Measurements from ENCODE around the gene PLP2.

PLP2 gene

GRCh38 chrX:49187526-49187925 is 15.8 kb downstream of the PLP2 start:
- no peak for DNase-seq

GRCh38 chrX:49188468-49189076 is 16.9 kb downstream of the PLP2 start:
- DNase-seq = no peak

GRCh38 chrX:49189606-49190005 is 17.9 kb downstream of the PLP2 start:
- DNase-seq = no peak

DNA sequence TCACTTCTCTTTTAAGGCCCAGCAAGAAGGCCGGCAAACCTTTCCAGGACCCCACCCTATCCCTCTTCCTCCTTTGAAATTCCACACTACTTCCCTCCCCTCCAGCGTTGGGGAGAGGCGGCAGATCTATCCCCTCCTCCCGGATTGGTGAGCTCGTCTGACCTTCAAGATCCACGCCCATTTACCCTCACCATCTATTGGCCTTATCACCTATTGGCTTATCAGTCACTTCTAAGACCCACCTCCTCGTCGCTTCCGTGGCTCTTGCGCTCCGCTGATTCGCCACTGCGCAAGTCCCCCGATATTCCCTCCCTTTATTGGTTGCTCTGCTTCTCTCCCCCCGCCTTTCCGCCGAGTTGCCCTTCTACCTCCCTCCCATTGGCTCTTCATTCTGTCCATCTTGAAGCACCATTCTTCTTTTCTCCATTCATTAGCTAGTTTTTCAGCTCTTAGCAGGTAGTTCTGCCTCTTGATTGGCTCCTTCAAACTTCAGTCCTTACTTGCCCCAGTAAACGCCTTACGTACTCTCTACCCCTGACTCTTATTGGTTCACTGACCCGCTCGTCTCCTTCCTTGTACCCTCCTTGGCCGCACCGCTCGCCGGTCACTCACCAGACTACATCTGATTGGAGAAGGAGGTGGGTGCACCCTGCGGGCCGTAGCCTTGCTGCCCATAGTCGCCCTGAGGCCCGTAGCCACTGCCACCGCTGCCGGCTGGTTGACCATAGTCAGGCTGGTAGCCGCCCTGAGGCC is 19.3 kb downstream of the PLP2 start:
- peak; percentile 99 for DNase-seq

DNA sequence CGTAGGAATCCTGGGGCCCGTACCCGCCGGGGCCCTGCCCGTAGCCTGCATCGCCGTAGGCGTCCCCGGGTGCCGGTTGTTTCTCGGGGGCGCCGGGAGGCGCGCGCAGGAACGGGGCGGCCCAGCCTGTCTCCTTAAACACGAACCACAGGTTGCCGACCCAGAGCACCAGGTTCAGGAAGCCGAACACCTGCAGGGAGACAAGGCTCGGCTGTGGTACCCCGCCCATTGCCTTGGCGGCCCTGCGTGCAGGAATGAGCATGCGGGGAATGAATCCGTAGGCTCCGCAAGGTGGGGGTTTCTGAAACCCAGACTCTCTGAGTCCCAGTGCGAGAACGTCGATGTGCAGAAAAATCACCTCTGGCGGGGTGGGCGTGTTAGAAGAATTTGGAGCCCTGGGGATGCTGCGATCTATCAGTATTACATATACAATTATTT is 19.9 kb downstream of the PLP2 start:
- peak; percentile 56 for DNase-seq

DNA sequence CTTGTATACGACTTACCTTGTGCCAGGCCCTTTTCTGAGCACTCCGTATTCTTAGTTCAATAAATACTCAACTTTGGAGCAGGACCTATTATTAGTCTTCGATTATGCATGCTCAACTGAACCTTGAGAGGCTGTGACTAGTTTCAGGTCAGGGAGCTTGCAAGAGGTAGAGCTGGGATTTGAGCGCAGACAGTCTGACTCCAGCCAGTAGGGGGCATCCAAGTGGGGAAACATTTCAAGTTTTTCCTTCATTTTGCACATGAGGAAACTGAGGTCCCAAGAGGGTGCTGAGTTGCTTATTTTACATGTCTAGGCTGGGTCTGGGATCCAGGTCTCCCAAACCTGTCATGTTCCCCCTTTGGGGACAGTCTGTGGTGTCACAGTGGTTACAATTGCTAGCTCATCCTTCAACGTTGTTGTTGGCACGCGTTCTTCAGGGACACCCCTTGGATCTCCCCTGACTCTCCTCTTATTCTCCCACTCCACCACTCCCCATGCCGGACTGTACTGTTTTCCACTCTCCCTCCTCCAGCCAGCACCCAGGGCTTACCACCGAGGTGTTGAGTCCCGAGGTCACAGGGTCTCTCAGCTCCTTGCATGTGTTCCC is 21.1 kb downstream of the PLP2 start:
- DNase-seq = peak; percentile 31

DNA sequence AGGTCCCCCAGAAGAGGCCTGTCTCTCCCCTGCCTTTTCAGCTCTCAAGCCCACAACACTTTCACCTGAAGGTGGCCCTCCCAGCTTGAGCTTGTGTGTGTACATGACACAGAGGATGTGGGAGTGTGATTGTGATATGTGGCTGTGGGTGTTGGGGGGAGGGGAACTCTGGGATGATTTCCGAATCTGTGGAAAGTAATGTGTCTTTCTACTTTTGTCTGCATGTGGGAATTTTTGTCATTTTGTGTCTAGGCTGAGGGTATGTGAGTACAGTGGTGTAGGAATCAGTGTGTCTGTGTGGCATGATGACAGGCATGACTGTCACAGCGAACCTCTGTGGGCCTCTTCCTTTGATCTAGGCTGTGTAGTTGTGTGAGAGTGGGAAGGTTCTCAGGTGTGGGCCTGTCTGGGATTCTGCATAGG is 21.9 kb downstream of the PLP2 start:
- DNase-seq = no peak

DNA sequence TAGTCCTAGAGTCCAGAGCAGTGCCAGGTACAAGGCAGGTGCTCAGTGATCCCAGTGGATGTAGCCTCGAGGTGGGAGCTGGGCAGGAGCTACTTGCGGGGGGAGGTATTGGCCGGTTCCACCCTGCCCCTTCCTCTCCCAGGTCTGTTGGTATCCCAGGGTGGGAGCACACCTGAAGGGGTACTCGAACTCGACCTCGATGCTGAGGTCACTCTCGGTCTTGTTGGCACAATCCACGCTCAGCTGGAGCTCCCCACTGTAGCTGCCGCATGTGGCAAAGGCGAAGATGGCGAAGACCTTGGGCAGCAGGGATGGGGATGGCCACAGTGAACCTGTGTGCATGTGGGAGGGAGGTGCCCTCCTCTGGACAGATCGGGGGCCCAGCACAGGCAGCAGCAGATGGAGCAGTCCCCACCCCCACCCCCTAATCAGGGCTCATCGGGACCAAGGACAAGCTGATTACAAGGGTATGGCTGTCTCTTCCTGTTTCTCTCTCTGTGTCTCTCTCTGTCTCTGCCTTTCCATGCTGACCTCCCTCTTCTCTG is 25.9 kb downstream of the PLP2 start:
- no peak for DNase-seq

DNA sequence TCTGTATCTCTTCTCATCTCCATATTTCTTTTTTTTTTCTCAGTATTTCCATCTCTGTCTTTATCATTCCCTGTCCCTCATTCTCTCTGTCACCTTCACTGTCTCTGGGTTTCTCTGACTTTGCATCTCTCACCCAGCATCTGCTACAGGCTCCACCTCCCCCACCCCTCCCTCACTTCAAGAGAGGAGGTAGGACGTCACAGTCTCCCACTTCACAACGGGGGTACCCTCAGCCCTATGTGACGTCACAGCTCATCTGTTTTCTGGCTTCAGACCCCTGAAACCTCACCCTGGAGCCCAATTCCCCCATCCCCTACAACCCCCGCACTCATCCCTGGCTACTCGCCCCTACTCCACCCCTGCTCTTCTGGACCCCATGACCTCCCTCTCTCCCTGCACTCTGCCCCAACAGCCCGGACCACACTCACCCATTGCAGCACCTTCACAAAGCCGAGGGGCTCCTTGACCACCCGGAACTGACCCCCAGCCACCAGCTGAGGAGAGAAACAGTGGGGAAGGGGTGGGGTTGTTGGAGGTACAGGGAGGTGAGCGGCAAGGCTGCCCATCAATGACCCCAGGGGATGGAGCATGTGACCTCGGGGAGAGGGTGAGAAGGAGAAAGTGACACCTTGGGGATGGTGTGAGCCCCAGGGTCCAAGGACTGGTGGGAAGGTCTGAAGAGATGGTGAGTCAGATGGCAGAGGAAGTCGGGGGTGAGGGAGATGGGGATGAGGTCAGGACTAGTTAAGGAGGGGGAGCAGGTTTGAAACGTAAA is 27.0 kb downstream of the PLP2 start:
- no peak for DNase-seq

DNA sequence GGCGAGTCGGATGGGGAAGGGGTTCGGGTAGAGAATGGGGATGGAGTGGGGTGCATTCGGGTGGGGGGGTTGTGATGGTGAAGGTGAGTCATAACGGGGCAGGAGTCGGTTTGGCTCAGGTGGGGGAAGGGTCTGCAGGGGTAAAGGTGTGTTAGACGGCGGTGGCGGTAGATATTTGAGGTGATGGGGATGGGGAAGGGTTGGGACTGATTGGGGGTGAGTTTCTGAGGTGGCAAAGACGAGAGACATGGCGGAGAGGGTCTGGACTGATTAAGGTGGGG is 27.6 kb downstream of the PLP2 start:
- DNase-seq = no peak

GRCh38 chrX:49199906-49200771 is 28.4 kb downstream of the PLP2 start, which contains the start of gene SYP:
TSS of gene SYP (minus strand) at chrX:49200193. CDS start at chrX:49200186, 7 bp downstream.
- peak; percentile 91 for DNase-seq

DNA sequence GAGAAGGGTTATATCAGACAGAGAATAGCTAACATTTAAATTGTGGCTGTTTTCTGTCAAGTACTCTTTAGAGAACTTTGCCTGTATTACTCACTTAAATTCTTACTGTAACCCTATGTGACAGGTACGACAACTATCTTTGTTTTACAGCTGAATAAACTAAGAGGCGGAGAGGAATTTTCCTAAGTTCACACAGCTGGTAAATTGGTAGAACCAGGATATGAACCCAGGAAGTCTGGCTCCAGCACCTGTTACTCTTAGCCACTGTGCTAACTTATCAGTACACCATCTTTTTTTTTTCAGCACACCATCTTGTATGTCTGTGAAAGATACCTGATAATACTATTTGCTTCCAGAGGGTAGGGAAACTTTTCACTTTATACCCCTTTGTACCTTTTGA is 30.3 kb downstream of the PLP2 start:
- no peak for DNase-seq

GRCh38 chrX:49203536-49203935 is 31.8 kb downstream of the PLP2 start:
- no peak for DNase-seq

GRCh38 chrX:49204017-49204416 is 32.3 kb downstream of the PLP2 start:
- DNase-seq = no peak

DNA sequence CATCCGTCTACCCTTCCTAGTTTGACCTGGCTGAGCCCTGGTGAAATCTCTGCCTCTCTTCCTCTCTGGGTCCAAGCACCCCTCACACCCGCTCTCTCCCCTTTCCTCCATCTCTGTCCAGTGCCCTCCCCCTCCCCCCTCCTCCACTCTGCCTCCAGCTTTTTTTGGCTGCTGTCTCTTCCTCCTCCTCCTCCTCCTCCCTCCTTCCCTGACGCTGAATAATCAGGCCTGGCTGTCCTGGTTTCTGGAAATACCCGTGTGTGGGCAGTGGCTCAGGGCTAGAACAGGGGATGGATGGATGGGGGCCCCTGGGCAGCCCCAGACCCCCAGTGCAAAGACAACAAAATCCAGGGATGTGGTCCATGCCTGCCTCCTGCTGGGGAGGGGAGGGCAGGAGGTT is 33.0 kb downstream of the PLP2 start:
- no peak for DNase-seq

- DNase-seq = no peak
These were observed 33.7 kb downstream of the PLP2 start for GRCh38 chrX:49205443-49205842.

DNA sequence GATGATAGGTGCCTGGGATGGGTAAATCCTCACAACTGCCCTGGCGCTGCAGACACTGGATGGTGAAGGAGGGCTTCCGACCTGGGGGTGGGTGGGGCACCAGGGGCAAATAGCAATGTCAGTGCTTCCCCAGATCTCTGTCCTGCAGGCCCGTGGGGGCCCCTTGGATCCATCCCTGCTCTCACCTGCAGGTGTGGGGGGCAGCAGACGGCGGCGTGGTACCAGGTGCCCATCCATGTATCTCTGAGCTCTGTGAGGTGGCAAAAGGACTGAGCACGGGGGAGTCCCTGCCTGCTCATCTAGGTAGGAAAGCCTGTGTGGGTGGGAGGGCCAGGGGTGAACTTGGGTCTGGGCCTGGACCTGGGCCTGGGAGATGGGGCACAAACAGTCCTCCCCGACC is 34.8 kb downstream of the PLP2 start:
- DNase-seq = no peak

DNA sequence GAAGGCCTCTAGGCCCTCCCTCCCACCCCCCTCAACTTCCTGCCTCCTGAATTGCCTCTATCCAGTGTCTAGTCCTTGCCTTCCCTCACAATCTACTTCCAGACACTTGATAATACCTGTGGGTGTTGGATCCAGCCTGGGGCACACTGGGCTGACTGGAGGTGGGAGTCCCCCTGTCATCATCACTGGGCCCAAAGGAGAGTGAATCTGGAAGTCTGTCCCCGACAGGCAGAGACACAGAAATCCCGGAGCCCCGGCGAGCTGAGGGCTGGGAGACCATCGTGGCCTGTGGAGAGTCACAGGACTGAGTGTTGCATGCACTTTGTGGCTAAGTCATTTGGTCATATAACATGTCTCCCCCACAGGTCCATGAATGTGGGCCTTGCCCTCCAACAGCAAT is 36.7 kb downstream of the PLP2 start:
- DNase-seq = no peak

GRCh38 chrX:49209434-49210251 is 37.9 kb downstream of the PLP2 start:
- no peak for DNase-seq

DNA sequence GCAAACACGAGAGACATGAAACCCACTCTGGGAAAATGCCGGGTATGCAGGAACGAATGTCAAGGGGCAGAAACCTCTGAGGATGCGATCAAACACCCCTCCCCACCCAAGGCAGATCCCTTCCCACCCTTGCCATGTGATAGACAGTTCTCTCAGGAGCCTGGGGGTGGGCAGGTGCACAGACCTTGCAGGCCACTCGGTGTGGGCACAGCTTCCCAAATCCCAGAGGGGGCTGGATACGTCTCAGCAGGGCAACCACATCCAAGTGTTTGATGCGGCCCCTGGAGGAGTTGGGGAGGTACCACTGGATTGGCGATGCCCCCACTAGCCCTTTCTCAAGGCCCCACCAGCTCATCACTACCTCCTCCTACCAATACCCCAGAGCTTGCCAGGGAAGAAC is 38.7 kb downstream of the PLP2 start:
- DNase-seq = no peak

DNA sequence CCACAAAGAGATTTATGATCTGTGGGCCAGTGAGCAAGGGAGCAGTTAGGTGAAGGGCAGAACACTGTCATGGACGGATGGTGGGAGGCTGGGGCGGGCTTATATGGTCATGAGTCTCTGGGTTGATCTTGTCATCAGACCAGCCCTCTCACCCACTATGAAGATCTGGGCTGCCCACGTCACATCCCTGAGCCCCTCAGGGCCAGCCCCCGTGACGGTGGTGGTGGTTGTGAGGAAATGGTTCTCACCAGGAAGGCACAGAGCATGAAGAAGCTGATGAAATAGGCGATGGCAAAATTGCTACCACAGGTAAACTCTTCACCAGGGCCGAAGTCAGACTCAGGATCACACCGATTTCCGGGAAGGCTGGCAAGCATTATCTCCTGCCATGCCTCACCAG is 39.4 kb downstream of the PLP2 start:
- DNase-seq = no peak

DNA sequence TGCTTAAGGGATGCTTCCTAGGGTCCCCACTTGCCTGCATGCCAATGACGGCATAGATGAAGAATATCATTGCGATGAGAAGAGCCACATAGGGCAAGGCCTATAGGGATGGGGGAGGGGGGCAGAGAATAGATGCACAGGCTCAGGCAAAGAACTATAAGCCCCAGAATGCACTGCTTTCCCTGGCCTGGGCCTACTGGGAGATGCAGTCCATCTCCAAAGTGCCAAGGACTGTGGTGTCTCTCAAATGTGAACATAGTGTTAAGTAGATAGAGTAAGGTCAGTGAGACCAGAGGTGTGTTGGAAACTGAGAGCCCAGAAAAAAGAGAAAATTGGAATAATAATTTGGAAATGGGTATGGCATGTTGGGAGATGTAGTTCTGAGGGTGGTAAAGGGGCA is 40.5 kb downstream of the PLP2 start:
- no peak for DNase-seq
